ENCODE results near the gene C9orf50. TPM values are rescaled to one million over a fixed set of nuclear protein-coding genes. Genes with fewer than 3 reads are reported as not detected.

C9orf50 gene
- polyA plus RNA-seq, 1 experiment: 0.20 TPM

DNA sequence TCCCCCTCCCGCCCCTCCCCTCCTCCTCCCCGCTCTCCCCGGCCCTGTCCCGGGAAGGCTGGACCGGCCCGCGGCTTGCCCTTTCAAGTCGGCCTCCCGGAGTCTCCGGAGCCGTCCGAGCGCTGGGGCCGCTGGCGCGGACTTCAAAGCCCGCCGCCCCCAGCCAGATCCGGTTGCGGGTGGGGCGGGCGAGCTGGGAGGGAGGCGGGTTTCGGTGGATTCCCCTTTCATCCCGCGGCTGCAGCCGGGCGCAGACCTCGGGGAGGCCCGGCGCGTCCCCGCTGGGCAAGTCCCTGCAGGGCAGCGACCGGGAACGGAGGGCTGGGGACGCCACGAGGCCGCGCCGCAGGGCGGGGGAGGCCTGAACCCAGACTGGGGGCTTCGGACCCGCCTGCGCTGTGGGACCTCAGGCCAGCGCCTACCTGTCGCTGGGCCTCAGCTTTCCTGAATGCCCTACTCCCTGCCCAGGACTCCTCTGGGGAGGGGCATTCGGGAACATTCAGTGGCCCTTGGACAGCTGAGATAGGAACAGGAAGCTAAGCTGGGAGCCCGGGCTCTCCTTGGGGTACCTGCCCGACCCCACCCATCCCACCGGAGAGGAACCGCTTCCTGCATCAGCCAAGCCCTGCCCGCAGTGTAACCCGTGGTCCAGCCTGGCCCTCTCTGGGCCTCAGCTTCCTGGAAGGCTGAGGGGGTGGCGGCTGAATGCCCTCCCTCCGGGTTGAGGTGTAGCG, 23.4 kb downstream of the C9orf50 start:
- Histone ChIP-seq H3K36me3 (ENCODE audit: control insufficient read depth, insufficient read depth, low read length) (no peaks in the 10 kb centered on the region), H3K27me3 (ENCODE audit: control insufficient read depth, insufficient read depth, low read length) (no peaks in the 10 kb centered on the region), H3K4me3 (ENCODE audit: low read depth, low read length) (peak overlapping the region; percentile 49)
- DNase-seq (ENCODE audit: low read depth): no peak
- TF ChIP-seq, protein P1, sequence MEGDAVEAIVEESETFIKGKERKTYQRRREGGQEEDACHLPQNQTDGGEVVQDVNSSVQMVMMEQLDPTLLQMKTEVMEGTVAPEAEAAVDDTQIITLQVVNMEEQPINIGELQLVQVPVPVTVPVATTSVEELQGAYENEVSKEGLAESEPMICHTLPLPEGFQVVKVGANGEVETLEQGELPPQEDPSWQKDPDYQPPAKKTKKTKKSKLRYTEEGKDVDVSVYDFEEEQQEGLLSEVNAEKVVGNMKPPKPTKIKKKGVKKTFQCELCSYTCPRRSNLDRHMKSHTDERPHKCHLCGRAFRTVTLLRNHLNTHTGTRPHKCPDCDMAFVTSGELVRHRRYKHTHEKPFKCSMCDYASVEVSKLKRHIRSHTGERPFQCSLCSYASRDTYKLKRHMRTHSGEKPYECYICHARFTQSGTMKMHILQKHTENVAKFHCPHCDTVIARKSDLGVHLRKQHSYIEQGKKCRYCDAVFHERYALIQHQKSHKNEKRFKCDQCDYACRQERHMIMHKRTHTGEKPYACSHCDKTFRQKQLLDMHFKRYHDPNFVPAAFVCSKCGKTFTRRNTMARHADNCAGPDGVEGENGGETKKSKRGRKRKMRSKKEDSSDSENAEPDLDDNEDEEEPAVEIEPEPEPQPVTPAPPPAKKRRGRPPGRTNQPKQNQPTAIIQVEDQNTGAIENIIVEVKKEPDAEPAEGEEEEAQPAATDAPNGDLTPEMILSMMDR (IDR thresholded peaks at IDR 0.05; ENCODE audit: insufficient read depth, low read depth, low read length): no peak
- CTCF ChIA-PET: interaction anchor here (0.6 to 2.2 kb wide), 8 partner anchors 9 to 466 kb away, joined by 3 to 9 read pairs (median 4); no protein-coding TSS in a partner anchor
- POLR2A ChIA-PET: interaction anchor here (0.6 kb wide), 1 partner anchor 9 kb away, joined by 4 read pairs; no protein-coding TSS in a partner anchor

DNA sequence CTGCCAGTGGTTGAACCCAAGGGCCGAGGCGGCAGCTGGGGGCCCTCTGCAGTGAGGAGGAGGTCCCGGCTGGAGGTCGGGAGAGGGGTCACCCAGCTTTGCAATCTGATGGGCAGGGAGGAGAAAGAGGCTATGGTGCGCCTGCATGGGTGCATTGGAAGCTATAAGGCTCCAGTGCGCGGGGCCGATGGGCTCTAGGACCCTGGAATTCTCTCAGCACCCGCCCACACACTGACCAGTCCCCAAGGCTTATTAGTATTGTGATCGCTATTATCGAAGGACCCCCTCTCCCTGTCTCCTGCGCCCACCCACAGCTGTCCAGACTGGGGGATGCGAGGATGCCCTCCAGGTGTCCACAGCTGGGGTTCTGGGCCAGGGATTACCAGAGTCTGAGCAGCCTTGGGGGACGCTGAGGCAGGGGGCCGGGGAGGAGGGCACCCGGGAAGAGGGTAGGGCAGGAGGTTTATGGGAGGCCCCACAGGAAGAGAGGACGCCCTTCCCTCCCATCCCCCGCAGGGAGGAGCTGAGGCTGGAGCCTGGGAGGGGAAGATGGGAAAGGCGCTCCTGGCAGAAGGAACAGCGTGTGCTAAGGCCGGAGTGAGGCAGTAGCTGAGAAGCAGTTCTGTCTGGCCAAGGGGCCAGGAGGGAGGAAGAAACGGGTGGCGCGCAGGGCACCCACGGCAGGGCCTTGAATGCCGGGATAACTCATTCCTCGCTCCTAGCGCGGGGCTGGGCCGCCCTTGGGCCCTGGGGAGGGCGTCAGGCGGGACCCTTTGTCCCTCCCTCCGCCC, 24.2 kb downstream of the C9orf50 start:
- Histone ChIP-seq H3K4me3 (ENCODE audit: low read depth, low read length) (peak overlapping the region; percentile 49), H3K36me3 (ENCODE audit: control insufficient read depth, insufficient read depth, low read length) (no peaks in the 10 kb centered on the region), H3K27me3 (ENCODE audit: control insufficient read depth, insufficient read depth, low read length) (no peaks in the 10 kb centered on the region)
- ChIA-PET CTCF (interaction anchor here (0.6 to 2.2 kb wide), 13 partner anchors 9 to 465 kb away, joined by 3 to 9 read pairs (median 3); no protein-coding TSS in a partner anchor), POLR2A (interaction anchor here (0.6 to 0.9 kb wide), 3 partner anchors 10 to 100 kb away, joined by 3 to 4 read pairs (median 3); no protein-coding TSS in a partner anchor)
- TF ChIP-seq, protein P1 (IDR thresholded peaks at IDR 0.05; ENCODE audit: insufficient read depth, low read depth, low read length): no peak
- DNase-seq (ENCODE audit: low read depth): no peak

DNA sequence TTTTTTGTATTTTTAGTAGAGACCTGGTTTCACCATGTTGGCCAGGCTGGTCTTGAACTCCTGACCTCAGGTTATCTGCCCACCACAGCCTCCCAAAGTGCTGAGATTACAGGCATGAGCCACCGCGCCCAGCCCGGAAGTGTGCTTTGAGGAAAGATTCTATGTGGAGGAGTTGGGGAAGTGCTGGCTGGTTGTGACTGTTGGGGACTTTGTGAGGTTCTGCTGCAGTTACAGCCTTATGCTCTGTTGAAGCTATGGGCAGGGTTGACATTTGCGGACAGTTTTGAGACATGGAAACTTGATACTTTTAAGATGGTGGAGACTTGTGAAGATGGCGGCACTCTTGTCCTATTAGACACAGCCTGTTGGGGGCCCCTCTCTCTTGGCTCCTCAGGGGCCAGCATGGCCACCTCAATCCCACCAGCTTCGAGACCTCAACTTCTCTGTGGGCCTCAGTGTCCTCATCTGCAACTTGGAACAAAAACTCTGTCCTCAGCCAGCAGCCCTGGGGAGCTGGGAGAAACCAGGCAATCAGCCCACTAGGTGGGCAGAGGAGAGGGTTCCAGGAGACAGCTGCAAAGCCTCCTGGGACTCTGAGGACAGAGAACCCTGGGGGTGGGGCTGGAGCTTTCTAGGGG, 24.9 kb downstream of the C9orf50 start:
- H3K4me3 ChIP-seq (ENCODE audit: low read depth, low read length): no peak overlapping the region
- no peaks in the 10 kb centered on the region for H3K27me3 ChIP-seq (ENCODE audit: control insufficient read depth, insufficient read depth, low read length)
- POLR2A ChIA-PET: interaction anchor here (0.6 to 0.9 kb wide), 4 partner anchors 13 to 99 kb away, joined by 3 to 9 read pairs (median 4); no protein-coding TSS in a partner anchor
- CTCF ChIA-PET: interaction anchor here (0.9 to 2.2 kb wide), 9 partner anchors 9 to 464 kb away, joined by 3 to 9 read pairs (median 4); no protein-coding TSS in a partner anchor
- H3K36me3 ChIP-seq (ENCODE audit: control insufficient read depth, insufficient read depth, low read length): no peaks in the 10 kb centered on the region
- TF ChIP-seq, protein P1 (IDR thresholded peaks at IDR 0.05; ENCODE audit: insufficient read depth, low read depth, low read length): no peak
- no peak for DNase-seq (ENCODE audit: low read depth)

DNA sequence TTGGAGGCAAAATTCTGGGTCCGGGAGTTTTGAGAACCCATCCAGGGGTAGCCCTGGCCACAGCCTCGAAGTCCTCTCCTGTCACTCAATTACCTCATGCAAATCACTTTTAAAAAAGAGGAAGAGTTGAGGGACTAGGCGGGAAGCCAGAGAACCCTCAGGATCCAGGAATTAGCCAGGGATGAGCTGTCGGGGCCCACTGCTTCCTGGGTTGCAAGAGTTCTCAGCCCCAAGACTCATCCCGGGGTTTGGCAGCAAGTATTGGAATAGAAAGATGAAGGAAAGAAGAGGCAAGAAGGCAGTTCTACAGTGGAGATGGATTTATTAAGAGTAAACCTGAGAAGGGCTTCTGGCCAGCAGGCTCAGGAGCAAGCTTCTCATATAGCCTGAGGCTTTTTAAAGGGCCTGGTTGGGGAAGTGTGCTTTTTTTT, 25.6 kb downstream of the C9orf50 start:
- DNase-seq (ENCODE audit: low read depth): no peak
- CTCF ChIA-PET: interaction anchor here (1.0 kb wide), 1 partner anchor 28 kb away, joined by 3 read pairs; no protein-coding TSS in a partner anchor
- Histone ChIP-seq H3K4me3 (ENCODE audit: low read depth, low read length) (no peak overlapping the region), H3K27me3 (ENCODE audit: control insufficient read depth, insufficient read depth, low read length) (no peaks in the 10 kb centered on the region), H3K36me3 (ENCODE audit: control insufficient read depth, insufficient read depth, low read length) (no peaks in the 10 kb centered on the region)
- TF ChIP-seq, protein P1 (IDR thresholded peaks at IDR 0.05; ENCODE audit: insufficient read depth, low read depth, low read length): no peak
- POLR2A ChIA-PET: interaction anchor here (0.6 kb wide), 2 partner anchors 12 to 99 kb away, joined by 4 to 9 read pairs; no protein-coding TSS in a partner anchor

All from BJ (cell line).